NK-92 treated with Interleukin-12 subunit alpha and Interleukin-12 subunit beta, amount 100 ng/mL, for 24 hours (cell line): ENCODE data around the gene PPL.

Experiments used
- DNase-seq: peaks from one replicate; lab custom pipeline; 2025; lab: John Stamatoyannopoulos, UW

Gene PPL

DNA sequence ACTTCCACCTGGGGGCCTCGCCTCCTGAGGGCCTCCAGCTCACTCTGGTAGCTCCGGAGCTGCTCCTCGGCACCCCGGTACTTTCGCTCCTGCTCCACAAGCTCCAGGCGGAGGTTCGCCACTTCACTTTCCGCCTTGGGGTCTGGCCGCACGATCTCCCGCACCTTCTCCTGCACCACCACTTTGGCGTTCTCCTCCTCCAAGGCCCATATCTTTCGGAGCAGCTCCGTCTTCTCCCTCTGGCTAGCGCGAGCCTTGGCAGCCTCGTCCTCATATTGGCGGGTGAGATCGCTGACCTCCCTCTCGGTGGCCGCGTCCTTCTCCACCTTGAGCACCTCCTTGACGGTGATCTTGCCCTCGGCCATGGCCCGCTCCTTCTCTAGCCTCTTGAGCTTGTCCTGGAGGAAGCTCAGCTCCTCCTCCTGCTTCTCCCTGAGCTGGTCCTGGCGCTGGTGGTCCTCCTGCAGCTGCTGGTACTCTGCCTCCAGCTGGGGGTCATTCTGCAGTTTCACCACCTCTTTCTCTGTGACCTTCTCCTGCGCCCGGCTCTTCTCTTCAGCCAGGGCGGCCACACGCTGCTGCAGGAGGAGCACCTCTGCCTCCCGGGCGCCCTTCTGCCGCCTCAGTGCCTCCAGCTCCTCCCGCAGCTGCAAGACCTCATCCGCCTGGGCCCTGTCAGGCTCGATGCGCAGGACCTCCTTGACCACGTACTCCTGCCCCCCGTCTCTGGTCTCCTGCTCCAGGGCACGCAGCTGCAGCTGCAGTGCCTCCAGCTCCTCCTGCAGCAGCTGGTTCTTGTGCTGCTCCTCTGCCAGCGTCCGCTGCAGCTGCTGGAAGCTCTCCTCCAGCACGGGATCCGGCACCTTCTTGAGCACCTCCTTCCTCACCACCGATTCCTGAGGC, 51.7 kb downstream of the PPL start:
- no peak for DNase-seq

DNA sequence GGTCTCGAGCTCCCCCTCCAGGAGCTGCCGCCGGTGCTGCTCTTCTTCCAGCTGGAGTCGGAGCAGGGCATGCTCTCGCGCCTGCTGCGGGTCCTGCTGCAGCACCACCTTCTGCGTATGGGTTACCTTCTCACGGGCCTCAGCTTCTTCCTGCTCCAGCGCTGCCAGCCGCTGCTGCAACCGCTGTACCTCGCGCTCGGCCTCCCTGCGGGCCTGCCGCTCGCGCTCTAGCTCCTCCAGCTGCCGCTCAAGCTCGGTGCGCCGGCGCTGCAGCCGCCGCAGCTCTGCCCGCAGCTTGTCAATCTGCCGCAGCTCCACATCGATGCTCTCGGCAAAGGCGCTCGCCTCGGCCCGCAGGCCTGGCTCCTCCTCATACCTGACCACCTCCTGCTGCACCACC, 52.7 kb downstream of the PPL start:
- DNase-seq = no peak

DNA sequence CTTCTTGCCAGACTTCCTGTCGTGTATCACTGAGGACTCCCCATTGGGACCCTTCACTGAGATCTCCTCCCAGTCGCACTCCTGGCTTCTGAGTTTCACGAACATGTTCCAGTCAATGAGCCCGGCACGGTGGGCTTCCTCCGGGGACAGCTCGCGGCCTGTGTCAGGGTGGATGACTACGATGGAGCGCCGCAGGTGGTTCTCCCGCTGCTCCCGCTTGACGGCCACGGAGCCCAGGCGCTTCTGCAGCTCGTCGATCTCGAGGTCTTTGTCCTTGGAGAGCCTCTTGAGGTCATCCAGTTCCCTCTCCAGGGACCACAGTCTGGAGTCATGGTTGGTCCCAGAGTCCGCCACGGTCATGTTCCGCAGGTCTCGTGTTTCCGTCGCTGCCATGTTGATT, 53.4 kb downstream of the PPL start:
- DNase-seq = no peak

DNA sequence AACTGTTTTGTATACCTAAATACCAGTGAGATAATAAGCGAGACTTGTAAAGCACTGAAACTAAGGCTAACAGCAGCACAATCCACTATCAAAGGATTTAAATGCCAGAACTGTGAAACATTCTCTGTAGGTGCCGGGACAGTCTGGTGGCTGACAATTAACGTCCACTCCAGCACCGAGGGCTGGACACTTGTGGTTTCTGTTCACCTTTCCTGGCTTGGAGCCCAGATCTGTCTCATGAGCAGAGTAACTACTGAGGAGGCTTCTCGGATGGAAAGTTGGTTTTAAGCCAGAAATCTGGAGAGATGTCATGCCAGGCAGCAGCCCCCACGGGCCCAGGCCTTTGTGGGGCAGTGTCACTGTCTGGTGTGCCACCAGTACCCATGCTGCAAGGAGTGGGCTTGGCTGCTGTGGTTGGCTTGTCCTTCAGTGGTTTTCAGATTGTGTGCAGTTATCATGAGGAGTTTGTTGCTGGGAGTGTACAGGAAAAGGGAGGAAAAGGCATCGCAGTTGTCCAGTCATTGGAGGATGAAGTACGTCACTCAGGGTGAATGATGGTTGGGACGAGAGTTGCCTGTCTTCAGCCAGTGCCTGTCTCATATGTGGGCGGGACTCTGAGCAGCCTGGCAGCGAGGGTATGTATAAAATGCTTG, 54.2 kb downstream of the PPL start:
- no peak for DNase-seq

DNA sequence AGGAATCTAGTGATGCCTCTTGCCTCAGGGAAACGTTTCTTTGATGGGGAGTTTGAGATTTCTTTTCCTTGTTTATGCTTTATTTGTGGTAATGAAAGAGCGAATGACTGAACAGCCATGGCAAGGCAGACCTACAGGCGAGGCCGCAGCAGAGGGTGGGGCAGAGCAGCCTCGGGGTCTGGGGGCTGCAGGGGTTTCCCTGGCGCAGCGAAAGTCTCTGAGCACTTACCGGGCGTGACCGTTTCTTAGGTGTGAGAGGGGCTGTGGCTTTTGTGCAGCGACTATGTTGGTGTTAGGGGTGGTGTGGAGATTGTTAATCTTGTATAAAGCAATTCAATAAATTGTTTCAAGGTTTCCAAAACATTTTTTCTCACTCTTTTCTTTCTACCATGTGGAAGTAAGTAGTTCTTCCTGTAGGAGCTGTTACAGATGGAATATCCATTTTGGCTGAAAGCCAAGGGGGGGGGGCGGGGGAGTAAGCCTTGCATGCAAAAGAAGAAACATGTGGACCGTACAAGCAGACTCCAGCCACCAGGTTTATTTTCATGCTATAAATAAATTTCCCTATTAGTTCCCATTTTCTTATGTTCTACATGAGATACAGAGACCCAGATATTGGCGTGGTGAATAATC, 54.8 kb downstream of the PPL start:
- DNase-seq = no peak

DNA sequence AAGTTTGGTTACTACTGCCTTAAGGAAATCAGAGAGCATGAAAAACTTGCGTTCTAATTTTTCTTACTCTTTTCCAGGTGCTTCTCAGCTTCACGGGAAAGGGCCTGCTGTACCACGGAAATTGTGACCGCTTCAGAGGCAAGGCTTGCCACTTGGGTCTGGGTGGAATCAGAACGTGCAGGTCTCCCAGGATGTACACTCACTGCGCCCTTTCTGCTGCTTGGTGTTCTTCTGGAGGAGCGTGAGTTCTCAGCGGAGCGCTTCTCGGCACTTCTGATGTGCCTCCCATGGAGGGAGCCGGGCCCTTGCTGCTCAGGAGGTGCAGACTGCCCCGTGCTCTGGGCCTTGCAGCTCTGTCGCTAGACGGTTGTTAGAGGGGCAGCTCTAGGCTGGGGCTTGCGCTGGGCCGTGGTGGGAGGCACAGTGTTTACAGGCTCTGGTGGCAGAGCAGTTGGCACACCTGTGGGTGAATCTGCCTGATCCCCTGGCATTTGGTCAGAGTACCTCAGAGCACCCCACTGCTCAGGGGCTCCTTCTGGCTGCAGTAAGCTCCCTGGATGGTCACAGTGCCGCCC, 56.9 kb downstream of the PPL start:
- DNase-seq = no peak

DNA sequence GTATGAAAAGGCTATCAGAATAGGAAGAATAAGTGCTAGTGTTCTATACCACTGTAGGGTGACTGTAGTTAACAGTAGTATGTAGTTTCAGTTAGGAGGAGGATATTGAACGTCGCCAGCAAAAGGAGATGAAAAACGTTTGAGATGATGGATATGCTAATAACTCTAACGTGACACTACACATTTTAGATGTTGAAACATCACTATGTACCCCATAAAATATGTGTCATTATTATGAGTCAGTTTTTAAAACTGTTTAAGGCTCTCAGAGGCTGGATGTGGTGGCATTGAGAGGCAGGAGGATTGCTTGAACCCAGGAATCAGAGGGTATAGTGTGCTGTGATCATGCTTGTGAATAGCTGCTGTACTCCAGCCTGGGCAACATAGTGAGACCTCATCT, 57.9 kb downstream of the PPL start:
- DNase-seq = no peak

DNA sequence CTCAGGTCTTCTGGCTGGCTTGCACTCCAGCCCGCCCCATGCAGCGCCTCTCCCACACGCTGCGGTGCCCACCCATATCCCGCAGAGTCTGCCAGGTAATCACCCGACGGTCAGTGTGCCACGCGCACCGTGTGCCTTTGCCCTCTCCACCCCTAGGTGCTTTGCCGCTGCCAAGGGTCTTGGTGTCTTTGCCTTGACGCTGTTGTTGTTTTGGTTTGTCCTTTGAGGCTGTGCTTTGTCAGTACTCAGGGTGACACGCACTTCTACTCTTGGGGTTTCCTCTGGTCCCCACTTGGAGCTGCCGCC, 59.6 kb downstream of the PPL start:
- no peak for DNase-seq

DNA sequence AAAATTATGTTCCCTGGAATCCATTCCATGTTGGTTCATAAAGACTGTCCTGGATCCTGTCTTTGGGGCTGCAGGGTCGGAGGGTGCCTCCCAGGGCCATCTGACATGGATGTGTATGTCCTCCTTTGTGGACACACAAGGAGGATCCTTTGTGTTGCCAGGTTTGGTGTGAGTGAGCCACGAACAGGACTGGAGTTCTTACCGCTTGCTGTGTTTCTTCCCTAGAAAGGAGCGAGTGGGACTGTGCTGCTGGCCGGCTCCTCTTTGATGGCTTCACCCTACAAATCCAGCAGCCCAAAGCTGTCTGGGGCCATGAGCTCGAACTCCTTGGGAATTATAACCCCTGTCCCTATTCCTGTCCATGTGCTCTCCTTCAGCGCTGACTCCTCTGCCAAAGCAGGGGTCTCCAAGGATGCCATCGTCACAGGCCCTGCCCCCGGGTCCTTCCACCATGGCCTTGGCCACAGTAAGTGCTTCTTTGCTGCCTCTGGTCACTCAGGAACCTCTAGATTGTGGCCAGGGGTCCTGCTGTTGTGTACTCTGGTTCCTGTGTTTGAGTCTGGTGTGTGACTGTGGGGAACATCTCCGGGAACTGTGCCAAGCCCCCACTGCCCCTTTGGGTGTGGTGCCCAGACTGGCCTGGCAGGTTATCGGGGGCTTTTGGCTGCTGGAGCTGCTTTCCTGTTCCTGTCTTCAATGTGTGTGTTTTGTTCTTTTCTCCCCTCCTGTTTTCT, 60.1 kb downstream of the PPL start:
- DNase-seq = no peak

DNA sequence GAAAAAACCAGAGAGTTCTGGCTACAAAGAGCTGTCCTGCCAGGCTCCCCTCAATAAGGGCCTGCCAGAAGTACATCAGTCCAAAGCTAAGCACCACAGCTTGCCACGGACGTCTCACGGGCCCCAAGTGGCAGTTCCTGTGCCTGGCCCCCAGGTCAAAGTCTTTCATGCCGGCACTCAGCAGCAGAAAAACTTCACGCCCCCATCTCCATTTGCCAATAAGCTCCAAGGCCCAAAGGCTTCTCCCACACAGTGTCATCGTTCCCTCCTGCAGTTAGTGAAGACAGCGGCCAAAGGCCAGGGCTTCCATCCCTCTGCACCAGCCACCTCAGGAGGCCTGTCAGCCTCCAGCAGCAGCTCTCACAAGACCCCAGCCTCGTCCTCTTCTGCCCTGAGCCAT, 62.3 kb downstream of the PPL start:
- DNase-seq = no peak

DNA sequence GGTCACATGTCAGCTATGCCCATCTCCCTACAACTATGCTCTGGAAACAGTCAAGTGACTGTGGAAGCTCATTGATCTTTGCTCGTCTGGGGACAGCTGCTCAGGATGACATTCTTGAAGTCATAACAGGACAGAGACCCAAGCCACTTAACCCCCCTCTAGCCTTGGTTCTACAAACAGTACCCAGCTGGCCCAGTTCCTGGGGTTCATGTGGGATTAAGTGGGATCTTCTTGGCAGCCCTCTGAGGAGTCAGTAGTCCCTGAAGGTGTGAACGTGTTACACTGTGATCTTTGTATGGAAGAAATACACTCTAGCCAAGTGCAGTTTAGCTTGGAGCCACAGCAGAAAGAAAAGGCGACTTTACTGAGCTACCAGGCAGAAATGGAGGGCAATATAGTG, 63.9 kb downstream of the PPL start:
- DNase-seq = no peak

DNA sequence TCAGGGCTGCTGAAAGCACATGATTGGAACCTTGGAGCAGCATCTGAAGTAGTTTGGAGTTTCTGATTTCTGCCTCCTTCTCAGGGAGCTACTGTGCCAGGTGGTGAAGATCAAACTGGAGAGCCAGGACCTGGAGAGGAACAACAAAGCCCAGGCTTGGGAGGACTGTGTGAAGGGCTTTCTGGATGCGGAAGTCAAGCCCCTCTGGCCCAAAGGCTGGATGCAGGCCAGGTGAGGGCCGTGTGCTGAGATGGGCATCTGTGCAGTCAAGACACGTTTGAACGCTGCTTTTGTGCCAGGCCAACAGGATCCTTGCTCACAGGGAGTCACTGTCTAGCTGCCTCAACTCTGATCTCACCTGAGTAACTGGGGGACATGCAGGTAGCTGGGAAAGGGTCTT, 65.9 kb downstream of the PPL start:
- DNase-seq = no peak

DNA sequence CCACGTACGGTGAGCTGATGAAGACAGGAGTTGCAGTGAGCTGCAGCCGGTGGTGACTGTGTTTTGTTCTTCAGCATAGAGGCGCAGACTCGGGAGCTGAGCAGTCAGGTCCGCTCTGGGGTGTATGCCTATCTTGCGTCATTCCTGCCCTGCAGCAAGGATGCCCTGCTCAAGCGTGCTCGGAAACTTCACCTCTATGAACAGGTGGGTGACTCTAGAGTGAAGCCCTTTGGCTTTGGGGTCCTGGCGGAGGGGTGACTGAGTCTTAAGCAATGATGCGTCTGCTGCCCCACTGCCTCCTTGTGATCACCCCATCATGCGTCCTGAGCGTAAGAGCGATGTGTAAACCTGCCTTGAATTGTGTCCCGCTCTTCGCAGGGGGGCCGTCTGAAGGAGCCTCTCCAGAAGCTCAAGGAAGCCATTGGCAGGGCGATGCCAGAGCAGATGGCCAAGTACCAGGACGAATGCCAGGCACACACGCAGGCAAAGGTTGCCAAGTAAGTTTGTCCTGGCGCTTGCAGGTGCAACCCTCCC, 66.7 kb downstream of the PPL start:
- DNase-seq = no peak

DNA sequence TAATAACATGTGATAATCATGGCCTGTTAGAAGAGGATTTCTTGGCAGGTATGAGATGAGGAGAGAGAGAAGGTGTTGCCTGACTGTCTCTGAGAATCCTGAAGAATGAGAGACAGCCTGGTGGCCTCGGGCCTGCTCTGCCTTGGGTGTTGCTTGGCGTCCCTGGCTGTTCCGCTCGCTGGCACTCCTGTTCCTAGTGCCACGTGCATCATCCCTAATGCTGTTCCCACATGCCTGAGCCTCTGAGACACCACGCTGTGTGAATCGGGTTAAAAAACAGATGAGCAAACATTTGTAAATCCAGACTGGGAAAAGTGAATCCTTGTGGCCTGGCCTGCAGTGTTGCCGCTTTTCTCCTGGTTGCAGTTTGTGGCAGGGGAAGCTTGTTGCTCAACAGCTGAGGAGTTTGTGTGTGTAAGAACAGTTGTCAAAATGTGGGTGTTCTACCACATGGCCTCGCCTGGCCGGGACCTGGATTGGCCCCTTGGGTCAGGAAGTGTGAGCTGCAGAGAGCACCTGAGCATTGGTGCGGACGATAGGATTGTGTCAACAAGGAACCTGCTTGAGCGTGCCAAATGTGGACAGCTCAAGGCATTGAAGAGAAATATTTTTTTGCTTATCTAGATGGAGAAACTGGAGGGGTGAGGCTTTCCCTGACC, 67.7 kb downstream of the PPL start:
- DNase-seq = no peak

DNA sequence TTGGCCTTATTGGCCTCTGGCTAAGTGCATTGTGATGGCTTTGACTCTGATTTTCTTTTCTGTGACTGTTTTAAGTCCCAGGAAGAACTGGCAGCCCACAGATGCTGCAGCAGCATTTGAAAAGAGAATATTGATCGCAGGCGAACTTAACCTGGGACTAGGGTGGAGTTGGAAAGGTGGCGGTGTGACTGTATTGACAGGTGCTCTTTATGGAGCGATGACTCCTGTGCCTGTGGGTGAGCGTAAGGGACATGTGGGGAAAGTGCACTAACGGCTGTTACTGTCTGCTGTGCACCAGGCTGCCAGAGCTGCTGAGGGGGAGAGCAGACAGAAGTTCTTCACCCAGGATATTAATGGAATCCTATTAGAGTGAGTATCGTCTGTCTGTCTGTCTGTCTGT, 68.4 kb downstream of the PPL start:
- no peak for DNase-seq

DNA sequence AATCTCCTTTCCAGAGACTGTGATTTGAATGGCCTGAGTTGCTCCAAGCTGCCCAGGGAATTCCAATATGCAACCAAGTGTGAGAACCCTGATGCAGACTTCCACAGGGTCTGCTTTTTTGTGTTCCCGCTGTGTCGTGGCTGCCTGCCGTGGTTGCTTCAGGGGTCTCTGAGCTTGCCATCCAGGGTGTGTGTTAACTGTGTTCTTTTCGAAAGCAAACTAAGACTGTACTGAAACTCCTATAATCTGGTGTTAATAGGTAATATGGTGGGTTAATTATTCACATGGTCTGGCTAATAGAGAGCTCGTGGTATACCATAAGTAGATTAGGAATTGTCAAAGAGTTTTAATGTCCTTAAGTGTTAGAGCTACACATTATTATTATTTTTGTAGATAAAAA, 68.9 kb downstream of the PPL start:
- no peak for DNase-seq

DNA sequence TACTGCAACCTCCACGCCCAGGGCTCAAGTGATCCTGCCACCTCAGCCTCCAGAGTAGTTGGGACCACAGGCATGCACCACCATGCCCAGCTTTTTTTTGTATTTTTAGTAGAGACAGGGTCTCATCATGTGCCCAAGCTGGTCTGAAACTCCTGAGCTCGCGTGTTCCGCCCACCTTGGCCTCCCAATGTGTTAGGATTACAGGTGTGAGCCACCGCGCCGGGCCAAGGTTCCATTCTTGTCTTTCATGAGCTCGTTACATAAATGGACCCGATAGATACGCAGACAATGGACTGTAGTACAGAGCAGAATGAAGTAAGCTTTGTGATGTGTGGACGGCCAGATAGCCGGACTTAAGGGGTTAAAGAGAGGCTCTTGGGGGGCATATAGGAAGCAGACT, 70.4 kb downstream of the PPL start:
- no peak for DNase-seq

DNA sequence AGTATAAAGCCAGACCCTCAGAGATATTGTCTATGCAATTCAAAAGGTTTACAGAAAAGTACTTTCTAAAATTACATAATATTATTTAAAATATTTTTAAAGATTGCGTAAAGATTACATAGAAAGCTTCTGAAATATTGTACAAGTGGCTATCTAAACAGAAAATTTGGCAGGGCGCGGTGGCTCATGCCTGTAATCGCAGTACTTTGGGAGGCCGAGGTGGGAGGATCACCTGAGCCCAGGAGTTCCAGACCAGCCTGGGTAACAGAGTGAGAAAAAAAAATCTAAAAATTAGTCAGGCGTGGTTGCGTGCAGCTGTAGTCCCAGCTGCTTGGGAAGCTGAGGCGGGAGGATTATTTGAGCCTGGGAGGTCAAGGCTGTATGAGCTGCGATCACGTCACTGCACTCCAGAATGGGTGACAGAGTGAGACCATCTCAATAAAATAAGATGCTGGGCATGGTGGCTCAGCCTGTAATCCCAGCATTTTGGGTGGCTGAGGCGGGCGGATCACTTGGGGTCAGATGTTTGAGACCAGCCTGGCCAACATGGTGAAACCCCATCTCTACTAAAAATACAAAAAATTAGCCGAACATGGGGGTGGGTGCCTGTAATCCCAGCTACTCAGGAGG, 71.6 kb downstream of the PPL start:
- DNase-seq = no peak

DNA sequence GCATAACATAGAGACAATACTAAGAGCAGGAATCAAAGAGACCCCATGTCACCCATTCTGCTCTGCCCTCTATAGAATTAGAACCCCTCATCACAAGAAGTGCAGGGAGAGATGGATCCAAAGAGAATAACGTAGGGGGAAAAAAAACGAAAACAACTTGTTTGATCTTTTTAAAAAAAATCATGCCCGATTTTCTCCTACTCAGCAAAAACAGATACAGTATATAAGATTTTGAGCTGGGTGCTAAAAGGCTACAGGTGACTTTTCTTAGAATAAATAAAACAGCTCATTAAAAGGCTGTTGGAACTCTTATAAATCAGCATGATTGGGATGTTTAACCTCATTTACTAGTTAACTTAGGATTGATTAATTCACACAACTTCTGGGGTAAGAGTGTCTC, 72.2 kb downstream of the PPL start:
- DNase-seq = no peak

DNA sequence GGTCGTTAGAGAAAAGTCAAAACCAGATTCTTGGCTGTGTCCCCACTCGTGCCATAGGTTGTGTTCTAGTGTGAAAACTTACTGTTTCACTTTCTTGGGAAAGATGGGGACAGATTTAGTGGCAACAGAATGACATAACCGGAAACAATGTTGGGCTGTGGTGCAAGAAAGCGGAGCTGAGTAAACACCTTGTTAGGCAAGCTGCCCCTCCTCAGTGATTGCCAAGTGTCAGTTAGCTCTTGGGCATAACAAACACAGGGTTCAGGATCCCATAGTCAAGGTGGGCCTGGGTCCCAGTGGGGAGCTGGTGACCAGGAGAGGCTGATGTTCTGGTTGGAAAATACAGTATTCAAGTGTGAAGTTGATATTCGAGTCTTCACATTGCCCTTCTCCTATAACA, 74.3 kb downstream of the PPL start:
- no peak for DNase-seq

DNA sequence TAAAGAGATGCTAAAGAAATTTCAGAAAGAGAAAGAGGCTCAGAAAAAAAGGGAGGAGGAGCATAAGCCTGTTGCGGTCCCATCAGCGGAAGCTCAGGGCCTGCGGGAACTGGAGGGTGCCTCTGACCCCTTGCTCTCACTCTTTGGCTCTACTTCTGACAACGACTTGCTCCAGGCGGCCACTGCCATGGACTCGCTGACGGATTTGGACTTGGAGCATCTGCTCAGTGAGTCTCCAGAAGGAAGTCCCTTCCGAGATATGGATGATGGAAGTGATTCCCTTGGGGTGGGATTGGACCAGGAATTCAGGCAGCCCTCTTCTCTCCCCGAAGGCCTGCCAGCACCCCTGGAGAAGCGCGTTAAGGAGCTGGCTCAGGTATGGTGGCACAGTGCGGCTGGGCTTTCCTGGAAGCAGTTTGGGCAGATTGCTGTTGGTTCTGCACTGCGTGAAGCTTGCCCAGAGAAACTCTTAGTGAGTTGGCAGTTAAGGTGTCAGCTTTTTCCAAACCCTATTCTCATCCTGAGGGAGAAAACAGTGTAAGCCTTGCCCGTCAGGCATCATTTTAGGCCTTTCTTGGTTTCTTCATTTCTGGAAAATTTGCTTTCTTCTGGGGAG, 76.1 kb downstream of the PPL start:
- no peak for DNase-seq
